ENCODE measurements around the gene POLR2F. TPM values are rescaled to one million over a fixed set of nuclear protein-coding genes. Genes with fewer than 3 reads are reported as not detected.
"Not testable (repeated sequence)": the region's sequence is repeated elsewhere in the genome, so short reads cannot be mapped to it uniquely, and the experiment has no call there.

The POLR2F gene
- total RNA-seq, 1 experiment from 2014 or later, result 155 TPM

GRCh38 chr22:37925330-37925729 lies 28.2 kb upstream of the POLR2F start:
- no peak for DNase-seq (ENCODE audit: low spot score)

DNA sequence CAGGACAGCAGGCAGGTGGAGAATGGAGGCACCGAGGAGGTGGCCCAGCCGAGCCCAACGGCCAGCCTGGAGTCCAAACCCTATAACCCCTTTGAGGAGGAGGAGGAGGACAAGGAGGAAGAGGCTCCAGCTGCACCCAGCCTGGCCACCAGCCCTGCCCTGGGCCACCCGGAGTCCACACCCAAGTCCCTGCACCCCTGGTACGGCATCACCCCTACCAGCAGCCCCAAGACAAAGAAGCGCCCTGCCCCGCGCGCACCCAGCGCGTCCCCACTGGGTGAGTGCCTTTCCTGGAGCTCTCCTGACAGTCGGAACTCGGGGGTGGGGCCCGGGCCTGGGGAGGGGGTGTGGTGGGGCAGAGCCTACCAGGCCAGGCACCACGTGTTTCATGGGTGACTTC lies 27.7 kb upstream of the POLR2F start:
- DNase-seq (ENCODE audit: low spot score), result no peak

GRCh38 chr22:37926358-37926757 lies 27.1 kb upstream of the POLR2F start:
- DNase-seq (ENCODE audit: low spot score), result no peak

- no peak for DNase-seq (ENCODE audit: low spot score)
Measured at GRCh38 chr22:37926771-37927636, 26.5 kb upstream of the POLR2F start.

DNA sequence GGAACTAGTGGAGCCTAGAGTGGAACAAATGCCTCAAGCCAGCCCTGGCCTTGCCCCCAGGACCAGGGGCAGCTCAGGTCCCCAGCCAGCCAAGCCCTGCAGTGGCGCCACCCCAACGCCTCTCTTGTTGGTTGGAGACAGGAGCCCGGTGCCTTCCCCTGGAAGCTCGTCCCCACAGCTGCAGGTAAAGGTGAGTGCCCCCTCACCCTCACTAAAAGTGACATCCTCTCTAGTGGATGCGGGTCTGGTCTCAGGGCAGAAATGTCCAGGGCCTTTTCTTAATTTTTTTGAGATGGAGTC lies 25.9 kb upstream of the POLR2F start:
- no peak for DNase-seq (ENCODE audit: low spot score)

DNA sequence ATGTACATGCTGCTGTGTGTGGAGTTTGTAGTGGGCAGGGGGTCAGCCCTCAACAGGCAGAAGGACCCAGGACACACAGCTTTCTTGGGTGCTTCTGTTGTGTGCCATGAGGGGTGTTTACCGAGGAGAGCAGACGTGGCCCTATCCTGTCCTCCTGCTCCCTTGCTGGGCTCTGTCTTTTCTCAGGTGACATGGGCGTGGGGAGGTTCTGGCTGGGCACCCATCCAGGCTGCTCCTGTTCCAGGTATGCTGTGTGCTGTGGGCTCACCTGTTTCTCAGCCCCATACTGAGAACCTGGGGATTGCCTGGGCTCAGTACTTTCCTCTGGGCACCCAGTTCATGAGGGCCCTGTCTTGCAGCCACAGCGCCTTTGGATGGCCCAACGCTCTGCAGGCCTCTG lies 24.1 kb upstream of the POLR2F start:
- no peak for DNase-seq (ENCODE audit: low spot score)

DNA sequence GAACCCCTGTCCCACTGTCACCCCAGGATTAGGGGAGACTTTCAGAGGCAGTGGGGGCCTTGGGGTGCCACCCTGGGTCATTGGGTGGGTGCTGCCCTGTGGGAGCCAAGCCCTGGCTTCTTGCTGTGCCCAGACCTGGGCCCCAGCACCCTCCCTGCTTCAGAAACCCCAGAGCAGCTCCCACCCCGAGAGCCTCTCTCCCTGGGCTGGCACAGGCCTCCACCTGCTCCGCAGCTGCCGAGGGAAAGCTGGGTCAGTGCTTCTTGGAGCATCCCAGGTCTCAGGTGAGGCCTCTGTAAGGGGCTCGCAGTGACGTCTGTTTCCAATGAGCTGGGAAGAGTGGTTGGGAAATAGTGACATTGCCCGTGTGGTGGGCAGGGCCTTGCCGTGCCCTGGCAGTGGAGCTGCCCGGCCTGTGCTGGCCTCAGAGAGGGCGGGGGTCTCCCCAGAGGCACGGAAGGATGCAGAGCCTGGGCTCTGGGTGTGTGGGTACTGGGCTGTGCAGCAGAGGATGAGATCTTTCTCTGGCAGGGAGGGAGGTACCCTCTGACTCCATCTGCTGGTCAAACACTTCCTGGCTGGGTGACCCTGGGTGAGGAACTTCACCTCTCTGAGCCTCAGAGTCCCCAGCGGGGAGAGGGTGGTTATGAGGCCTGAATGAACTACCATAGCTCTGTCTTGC lies 23.1 kb upstream of the POLR2F start:
- no peak for DNase-seq (ENCODE audit: low spot score)

- DNase-seq (ENCODE audit: low spot score), result no peak
Measured at GRCh38 chr22:37930952-37931440, 22.5 kb upstream of the POLR2F start.

DNA sequence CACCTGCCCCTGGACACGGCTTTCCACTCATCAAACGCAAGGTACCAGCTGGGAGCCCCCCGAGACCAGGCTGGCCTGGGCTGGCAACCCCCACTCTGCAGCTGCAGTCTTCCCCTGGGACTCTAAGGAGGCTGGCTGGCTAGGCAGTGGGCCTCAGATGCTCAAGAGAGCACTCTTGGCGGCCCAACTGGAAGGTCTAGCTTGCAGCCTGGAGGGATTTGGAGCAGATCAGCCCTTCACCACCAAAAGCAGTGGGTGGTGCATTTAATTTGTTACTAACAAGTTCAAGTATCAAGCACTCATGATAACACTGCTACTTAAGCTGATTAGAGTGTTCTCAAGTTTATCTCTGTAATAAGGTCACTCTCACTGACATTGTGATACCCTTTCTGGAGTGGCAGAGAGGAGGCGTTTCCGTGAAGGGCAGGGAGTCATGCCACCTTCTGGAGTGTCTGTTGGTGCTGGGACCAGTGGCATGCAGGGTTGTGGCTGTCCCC lies 21.6 kb upstream of the POLR2F start:
- no peak for DNase-seq (ENCODE audit: low spot score)

DNA sequence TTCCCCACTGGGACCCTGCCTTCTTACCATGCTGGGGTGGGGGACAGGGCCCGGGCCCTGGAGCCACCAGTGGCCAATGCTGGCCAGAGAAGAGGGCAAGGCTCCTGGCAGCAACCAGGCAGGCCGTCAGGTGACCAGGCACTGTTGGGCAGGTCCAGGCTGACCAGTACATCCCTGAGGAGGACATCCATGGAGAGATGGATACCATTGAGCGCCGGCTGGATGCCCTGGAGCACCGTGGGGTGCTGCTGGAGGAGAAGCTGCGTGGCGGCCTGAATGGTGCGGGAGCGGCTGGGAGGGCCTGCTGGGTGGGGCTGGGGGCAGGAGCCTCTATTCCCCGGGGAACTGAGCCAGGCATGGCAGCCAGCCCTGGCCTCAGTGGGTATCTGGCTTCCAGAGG lies 21.1 kb upstream of the POLR2F start:
- DNase-seq (ENCODE audit: low spot score), result no peak

DNA sequence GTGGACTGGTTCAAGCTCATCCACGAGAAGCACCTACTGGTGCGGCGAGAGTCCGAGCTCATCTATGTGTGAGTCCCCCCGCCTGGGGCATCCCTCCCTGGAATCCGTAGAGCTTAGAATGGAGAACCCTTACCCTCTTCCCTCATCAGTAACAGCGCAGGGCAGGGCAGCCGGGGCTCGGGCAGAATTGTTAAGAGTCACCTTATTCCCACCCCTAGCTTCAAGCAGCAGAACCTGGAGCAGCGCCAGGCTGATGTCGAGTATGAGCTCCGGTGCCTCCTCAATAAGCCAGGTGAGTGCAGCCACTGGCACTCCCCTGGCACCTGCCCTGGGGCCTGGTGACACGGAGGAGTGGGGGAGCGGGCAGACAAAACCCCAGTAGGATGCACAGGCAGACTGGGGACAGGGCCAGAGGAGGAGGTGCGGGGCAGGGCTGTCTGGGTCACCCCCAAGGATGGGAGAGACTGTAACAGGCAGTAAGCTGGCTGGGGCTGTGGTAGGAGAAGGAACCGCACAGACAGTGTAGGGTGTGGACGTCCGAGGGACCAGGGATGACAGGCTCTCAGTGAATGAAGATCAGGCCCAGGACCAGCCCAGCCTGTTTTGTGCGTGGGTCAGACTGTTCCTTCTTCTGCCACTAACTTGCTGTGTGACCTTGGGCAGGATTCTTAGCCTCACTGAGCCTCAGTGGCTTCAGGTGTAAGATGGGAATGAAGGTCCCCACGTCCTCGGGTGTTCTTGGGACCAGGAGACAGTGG lies 20.5 kb upstream of the POLR2F start:
- no peak for DNase-seq (ENCODE audit: low spot score)

DNA sequence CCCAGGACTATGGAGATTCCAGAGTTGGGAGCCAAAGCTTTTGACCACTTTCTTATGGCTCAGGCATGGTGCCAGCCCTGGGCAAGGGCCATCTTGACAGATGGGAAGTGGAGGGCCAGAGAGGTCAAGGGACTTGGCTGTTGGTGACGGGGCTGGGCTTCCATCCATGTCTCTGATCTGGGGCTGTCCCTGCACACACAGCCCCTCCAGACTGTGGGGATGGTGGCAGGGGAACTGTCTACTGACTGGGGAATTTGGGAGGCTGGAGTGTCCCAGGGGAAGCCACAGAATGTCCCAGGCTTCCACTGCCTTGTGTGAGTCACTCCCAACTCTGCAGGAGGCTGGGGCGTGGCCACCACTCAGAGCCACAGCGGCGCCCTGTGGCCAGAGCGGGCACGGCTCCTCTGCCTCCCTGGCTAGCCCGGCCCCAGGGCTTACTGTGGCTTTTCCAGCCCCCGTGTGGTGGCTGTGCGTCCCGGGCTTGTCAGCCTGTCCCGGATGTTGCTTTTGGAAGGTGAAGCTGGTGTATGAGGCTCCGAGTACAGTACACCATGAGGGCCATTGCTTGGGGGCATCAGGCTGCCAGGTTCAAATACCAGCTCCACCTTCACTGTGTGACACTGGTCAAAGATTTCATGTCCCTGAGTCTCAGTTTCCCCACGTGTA lies 19.7 kb upstream of the POLR2F start:
- peak; percentile 91 for DNase-seq (ENCODE audit: low spot score)

DNA sequence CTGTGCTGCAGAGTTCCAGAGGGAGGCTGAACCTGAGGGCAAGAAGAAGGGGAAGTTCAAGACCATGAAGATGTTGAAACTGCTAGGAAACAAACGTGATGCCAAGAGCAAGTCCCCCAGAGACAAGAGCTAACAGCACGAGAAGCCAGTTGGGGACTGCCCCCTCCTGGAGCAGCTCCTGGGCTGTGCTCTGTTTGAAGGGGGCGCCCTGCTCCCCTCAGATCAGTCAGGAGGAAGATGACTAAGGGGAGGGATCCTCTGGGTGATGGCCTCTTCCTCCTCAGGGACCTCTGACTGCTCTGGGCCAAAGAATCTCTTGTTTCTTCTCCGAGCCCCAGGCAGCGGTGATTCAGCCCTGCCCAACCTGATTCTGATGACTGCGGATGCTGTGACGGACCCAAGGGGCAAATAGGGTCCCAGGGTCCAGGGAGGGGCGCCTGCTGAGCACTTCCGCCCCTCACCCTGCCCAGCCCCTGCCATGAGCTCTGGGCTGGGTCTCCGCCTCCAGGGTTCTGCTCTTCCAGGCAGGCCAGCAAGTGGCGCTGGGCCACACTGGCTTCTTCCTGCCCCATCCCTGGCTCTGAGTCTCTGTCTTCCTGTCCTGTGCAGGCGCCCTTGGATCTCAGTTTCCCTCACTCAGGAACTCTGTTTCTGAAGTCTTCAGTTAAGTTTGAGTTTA lies 12.7 kb upstream of the POLR2F start:
- DNase-seq (ENCODE audit: low spot score), result no peak

- no peak for DNase-seq (ENCODE audit: low spot score)
Measured at GRCh38 chr22:37942133-37942532, 11.4 kb upstream of the POLR2F start.

DNA sequence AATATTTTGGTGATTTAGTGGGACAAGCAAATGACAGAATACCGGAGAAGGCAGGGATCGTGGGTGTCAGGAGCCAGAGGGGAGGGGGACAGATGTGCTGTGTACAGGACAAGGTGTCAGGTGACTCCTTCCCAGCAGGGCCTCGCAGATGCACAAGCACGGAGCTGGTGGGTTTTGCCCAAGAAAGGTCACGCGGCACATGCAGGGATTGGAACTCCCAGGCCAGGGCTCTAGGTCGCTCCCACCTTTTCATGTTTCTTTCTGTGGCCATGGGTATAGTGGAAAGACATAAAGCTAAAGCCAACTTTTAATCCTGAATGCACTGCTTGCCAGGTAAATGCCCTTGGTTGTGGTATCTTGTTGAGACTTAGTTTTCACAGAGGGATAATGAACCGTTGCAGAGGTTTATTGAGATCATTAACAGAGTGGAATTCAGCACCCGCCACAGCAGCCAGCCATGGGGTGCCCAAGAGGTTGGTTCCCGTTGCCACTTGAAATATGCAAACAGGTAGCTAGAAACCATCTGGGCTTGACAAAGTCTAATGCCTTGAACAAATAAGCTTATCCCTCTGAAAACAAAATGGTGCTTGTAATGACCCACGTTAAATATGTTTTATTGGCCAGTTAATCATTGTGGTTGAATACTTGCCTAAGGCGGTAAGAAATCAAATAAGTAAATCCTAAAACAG lies 10.2 kb upstream of the POLR2F start:
- no peak for DNase-seq (ENCODE audit: low spot score)

DNA sequence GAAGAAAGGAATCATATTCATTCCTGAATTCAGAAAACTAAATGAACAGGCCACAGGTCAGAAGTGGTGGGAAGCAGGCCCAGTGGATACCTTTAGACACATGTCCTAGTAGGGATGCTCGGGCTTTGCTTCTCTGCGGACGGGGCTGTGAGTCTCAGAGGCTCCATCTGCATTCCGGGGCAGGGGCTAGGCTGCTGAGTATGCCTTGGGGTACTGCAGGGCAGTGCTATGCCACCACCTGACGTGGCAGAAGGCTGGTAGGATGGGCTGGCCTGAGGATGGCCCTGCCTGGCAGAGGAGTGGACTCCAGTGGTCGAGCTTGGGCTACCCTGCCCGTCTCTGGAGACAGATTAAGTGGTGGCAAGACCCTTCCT lies 9.7 kb upstream of the POLR2F start:
- no peak for DNase-seq (ENCODE audit: low spot score)

GRCh38 chr22:37944423-37944822 lies 9.1 kb upstream of the POLR2F start:
- DNase-seq (ENCODE audit: low spot score), result not testable (repeated sequence)

DNA sequence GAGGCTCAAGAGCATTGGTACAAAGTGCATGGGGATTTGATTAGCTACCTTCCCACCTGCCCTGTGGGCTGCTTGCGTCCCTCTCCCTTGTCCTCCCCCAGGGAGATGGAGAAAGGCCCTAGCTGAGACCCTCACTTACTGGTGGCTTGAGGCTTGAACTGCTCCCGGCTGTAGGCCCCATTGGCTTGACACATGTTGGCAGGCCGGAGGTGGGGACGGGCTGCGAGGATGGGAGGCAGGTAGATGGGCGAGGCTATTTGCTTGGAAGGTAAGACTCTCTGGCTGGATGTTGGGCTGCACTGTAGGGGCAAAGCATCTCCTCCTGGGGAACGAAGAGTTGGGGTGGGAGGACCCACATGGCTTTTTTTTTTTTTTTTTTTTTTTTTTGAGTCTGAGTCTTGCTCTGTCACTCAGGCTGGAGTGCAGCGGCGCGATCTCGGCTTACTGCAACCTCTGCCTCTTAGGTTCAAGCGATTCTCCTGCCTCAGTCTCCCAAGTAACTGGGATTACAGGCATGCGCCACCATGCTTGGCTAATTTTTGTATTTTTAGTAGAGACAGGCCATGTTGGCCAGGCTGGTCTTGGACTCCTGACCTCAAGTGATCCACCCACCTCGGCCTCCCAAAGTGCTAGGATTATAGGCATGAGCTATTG lies 6.2 kb upstream of the POLR2F start:
- not testable (repeated sequence) for DNase-seq (ENCODE audit: low spot score)

- no peak for DNase-seq (ENCODE audit: low spot score)
Measured at GRCh38 chr22:37951305-37951704, 2.2 kb upstream of the POLR2F start.

- not testable (repeated sequence) for DNase-seq (ENCODE audit: low spot score)
Measured at GRCh38 chr22:37952629-37953028, 870 bp upstream of the POLR2F start.
